Skeletal muscle satellite cell (primary cell): Measurements from ENCODE around the gene PPP3CA. TPM values are rescaled to one million over a fixed set of nuclear protein-coding genes. Genes with fewer than 3 reads are reported as not detected.

ENCODE experiments used
- H3K27me3 ChIP-seq: 2 replicates; pipeline ENCODE4 v1.7.0; 2013; ENCODE audit warnings: low read length; ENCODE audit not compliant: control insufficient read depth, insufficient read depth
- H3K36me3 ChIP-seq: 2 replicates; pipeline ENCODE4 v1.7.0; 2013; ENCODE audit warnings: mild to moderate bottlenecking, control low read depth, low read length; ENCODE audit not compliant: insufficient read depth
- H3K4me1 ChIP-seq: 2 replicates; pipeline ENCODE4 v1.7.0; 2013; ENCODE audit warnings: low read length; ENCODE audit not compliant: control insufficient read depth, insufficient read depth
- H3K4me2 ChIP-seq: 2 replicates; pipeline ENCODE4 v1.7.0; 2013; ENCODE audit warnings: mild to moderate bottlenecking, low read length
- H3K4me3 ChIP-seq: 2 replicates; pipeline ENCODE4 v1.7.0; 2013; ENCODE audit warnings: low read length
- H3K9ac ChIP-seq: 2 replicates; pipeline ENCODE4 v1.7.0; 2013; ENCODE audit warnings: mild to moderate bottlenecking, low read depth, low read length, moderate library complexity
- H3K9me3 ChIP-seq: replicated peaks from 2 replicates; pipeline ENCODE4 v1.7.0; 2013; ENCODE audit warnings: mild to moderate bottlenecking, control low read depth, low read length
- small RNA-seq: library from RNA; depleted of rRNA; stranded (forward); fragments of <200 nt; gene quantifications from one replicate; pipeline ENCODE3, GENCODE V24; 2012

PPP3CA gene

GRCh38 chr4:100981447-100982204 lies 365.7 kb downstream of the PPP3CA start:
- H3K9me3 ChIP-seq: no peaks in the 10 kb centered on the region
- H3K36me3 ChIP-seq: no peaks in the 10 kb centered on the region
- H3K4me2 ChIP-seq: no peak overlapping the region
- peaks cover 49% of the 10 kb centered on the region for H3K4me1 ChIP-seq
- no peaks in the 10 kb centered on the region for H3K27me3 ChIP-seq
- no peak overlapping the region for H3K4me3 ChIP-seq
- no peak overlapping the region for H3K9ac ChIP-seq

DNA sequence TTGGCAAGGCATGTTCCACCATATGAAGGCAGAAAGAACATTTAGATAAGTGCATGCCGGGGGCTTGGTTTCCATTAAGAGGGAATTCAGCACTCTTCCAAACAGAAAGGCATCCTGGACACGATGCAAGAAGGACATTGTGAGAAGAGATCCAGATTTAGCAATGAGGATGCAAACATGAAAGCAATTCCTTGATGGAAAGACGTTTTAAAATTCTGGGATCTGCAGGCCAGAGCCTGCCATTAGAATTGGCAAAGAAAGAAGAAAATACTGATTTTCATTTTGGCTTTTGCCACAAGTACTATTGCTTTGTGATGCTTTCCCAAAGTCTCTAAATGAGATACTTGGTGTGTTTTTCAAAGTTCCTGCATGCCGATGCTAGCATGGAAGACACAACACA lies 367.6 kb downstream of the PPP3CA start:
- peaks cover 33% of the 10 kb centered on the region for H3K4me1 ChIP-seq

DNA sequence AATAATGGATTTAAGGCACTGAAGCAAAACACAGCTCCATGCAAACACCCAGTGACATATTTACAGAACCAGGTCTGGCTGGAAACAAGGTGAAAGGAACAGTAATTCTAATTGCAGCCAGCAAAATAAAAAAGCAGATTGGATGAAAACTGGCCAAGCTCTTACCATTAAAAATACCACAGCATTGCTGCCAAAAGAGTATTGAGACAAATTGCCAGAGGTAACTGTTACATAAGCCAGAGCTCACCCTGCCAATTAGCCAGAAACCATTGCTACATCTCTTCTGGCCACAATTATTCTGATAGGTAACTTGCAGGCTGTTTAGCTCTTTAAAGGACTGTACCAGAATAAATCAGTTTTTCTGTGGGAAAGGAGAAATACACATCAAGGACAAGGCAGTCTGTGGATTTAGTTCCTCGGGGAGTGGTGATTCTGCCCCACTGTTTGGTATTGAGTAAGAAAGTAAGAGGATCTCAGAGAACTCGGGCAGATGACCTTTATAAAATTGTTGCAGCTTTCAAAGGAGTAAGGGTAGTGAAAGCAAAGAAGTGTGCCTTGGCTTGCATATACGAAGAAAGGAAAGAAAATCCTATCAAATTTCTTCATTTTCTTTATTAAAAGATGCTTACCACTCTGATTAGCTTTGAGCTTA lies 369.5 kb downstream of the PPP3CA start:
- Histone ChIP-seq H3K36me3 (no peaks in the 10 kb centered on the region), H3K4me3 (no peak overlapping the region), H3K9me3 (no peaks in the 10 kb centered on the region), H3K4me2 (no peak overlapping the region), H3K4me1 (peaks cover 16% of the 10 kb centered on the region), H3K9ac (no peak overlapping the region), H3K27me3 (no peaks in the 10 kb centered on the region)

More for the DNA sequence above, 367.6 kb downstream of the PPP3CA start:
- Histone ChIP-seq H3K4me3 (no peak overlapping the region), H3K27me3 (no peaks in the 10 kb centered on the region), H3K4me2 (no peak overlapping the region), H3K36me3 (no peaks in the 10 kb centered on the region), H3K9ac (no peak overlapping the region), H3K9me3 (no peaks in the 10 kb centered on the region)

DNA sequence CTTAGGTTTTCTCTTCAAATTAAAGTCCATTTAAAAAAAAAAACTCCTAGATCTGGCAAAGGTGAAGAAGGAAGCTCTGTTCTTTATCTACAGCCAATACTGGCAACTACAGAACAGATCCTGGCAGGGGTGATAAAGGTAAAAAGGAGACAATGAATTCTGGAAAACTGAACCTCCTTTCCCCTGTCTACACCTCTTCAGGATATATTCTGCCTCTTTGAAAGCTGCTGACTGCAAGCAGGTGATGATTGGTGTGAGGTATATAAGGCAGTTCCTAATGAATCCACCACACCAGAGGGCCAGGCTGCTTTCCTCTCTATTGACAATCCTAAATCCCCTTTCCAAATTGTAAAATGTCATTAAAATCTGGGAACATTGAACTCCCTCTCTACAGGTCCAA lies 370.1 kb downstream of the PPP3CA start:
- H3K4me3 ChIP-seq: no peak overlapping the region
- H3K36me3 ChIP-seq: no peaks in the 10 kb centered on the region
- H3K4me1 ChIP-seq: peaks cover 10% of the 10 kb centered on the region
- H3K9ac ChIP-seq: no peak overlapping the region
- no peaks in the 10 kb centered on the region for H3K9me3 ChIP-seq
- no peaks in the 10 kb centered on the region for H3K27me3 ChIP-seq
- H3K4me2 ChIP-seq: no peak overlapping the region

Small RNA genes lying within 50 kb of the gene (small RNA-seq; reads per million reads assigned to genes)
- not detected for gene MIR1255A
- not detected for gene MIR8066
